CD4-positive, alpha-beta T cell (primary cell): ENCODE measurements around the gene VSNL1. TPM values are rescaled to one million over a fixed set of nuclear protein-coding genes. Genes with fewer than 3 reads are reported as not detected.

Source experiments
- ATAC-seq: fragments of 200-7000 bp; cut with Tn5 transposase; one replicate; pipeline ENCODE4 v1.10.0; 2022; ENCODE audit warnings: mild to moderate bottlenecking; ENCODE audit not compliant: poor library complexity
- CTCF ChIA-PET: fragments of 350-600 bp; sonication (Branson Sonifier 250); formaldehyde crosslinking; loops from one replicate; lab custom pipeline; 2021; ENCODE audit warnings: antibody characterized with exemption, inconsistent platforms; lab: Charles Lee
- POLR2A ChIA-PET: fragments of 350-600 bp; sonication (Branson Sonifier 250); formaldehyde crosslinking; loops from one replicate; lab custom pipeline; 2021; ENCODE audit warnings: antibody characterized with exemption, inconsistent platforms; lab: Charles Lee
- DNase-seq, 14 experiments: peaks; one replicate each; pipeline ENCODE4 v3.0.0-alpha.2; 2013 to 2020; ENCODE audit warnings: mixed read lengths in 2 of 14
- H3K27ac ChIP-seq, 2 donors: one replicate each; pipeline versions ENCODE4 v1.5.1 to v1.7.0; 2013; ENCODE audit warnings: low read length in 2 of 2, low read depth in 1 of 2, mild to moderate bottlenecking in 1 of 2
- H3K27me3 ChIP-seq, 2 experiments: 1 replicate in 1 of 2; 2 replicates in 1 of 2; pipeline versions ENCODE4 v1.6.1 to v1.7.0; 2013; ENCODE audit warnings: low read length in 2 of 2, control low read depth in 1 of 2, mild to moderate bottlenecking in 1 of 2, moderate library complexity in 1 of 2; ENCODE audit not compliant: insufficient read depth in 2 of 2, control insufficient read depth in 1 of 2
- H3K36me3 ChIP-seq: one replicate; pipeline ENCODE4 v1.6.1; 2013; ENCODE audit warnings: low read length, control low read depth; ENCODE audit not compliant: insufficient read depth
- H3K4me1 ChIP-seq: one replicate; pipeline ENCODE4 v1.6.1; 2013; ENCODE audit warnings: low read length, control low read depth; ENCODE audit not compliant: insufficient read depth
- H3K4me3 ChIP-seq: one replicate; pipeline ENCODE4 v1.5.1; 2013; ENCODE audit warnings: mild to moderate bottlenecking, low read length, moderate library complexity
- H3K9me3 ChIP-seq, 2 experiments: 1 replicate in 1 of 2; 2 replicates in 1 of 2; pipeline versions ENCODE4 v1.6.1 to v1.7.0; 2013; ENCODE audit warnings: low read length in 2 of 2, mild to moderate bottlenecking in 2 of 2, control low read depth in 1 of 2, moderate library complexity in 1 of 2; ENCODE audit not compliant: control insufficient read depth in 1 of 2, insufficient read depth in 1 of 2
- H3K27ac Mint-ChIP-seq: one replicate; pipeline ENCODE4 v1.8.0; 2020; ENCODE audit warnings: mixed read lengths
- H3K27me3 Mint-ChIP-seq: one replicate; pipeline ENCODE4 v1.8.0; 2021; ENCODE audit warnings: mixed read lengths
- H3K36me3 Mint-ChIP-seq: one replicate; pipeline ENCODE4 v1.8.0; 2021; ENCODE audit warnings: low read depth, mixed read lengths
- H3K4me1 Mint-ChIP-seq: one replicate; pipeline ENCODE4 v1.8.0; 2021; ENCODE audit warnings: low read depth, mixed read lengths
- H3K4me3 Mint-ChIP-seq: one replicate; pipeline ENCODE4 v1.8.0; 2020; ENCODE audit warnings: mild to moderate bottlenecking, mixed read lengths
- H3K9me3 Mint-ChIP-seq: one replicate; pipeline ENCODE4 v1.8.0; 2020; ENCODE audit warnings: mixed read lengths
- CTCF ChIP-seq: fragments of 200-600 bp; IDR thresholded peaks from one replicate; pipeline ENCODE4 v1.8.0; 2022; ENCODE audit warnings: antibody characterized with exemption, mild to moderate bottlenecking
- intact Hi-C, 2 experiments: fragments of 100-400 bp; cut with DNase I in 1 of 2; cut with micrococcal nuclease in 1 of 2; formaldehyde crosslinking; loops; one replicate each; pipeline versions ENCODE4 v1.15.1 to v1.9.0; 2023 to 2025; cut with DNase I, micrococcal nuclease
- total RNA-seq, 174 experiments: library from RNA in 2 of 174; stranded (reverse) in 2 of 174; gene quantifications; one replicate each; pipeline ENCODE4 v1.2.3 and lab custom pipeline; 2021 to 2026

Gene VSNL1
- total RNA-seq, 2 experiments from 2014 or later: not detected

GRCh38 chr2:17581831-17582230 lies 41.3 kb downstream of the VSNL1 start:
- CTCF ChIA-PET: no interaction called here
- no peak overlapping the region for H3K4me3 Mint-ChIP-seq
- no peak for TF ChIP-seq CTCF
- H3K27ac Mint-ChIP-seq: no peak overlapping the region
- H3K36me3 ChIP-seq: no peaks in the 10 kb centered on the region
- ATAC-seq: no peak
- no peaks in the 10 kb centered on the region for H3K27me3 ChIP-seq
- no peaks in the 10 kb centered on the region for H3K9me3 Mint-ChIP-seq
- no peak for DNase-seq
- no peak overlapping the region for H3K4me3 ChIP-seq
- POLR2A ChIA-PET: no interaction called here
- H3K27me3 Mint-ChIP-seq: peaks cover 5% of the 10 kb centered on the region
- H3K4me1 ChIP-seq: no peaks in the 10 kb centered on the region
- intact Hi-C loops: no loop called here
- H3K4me1 Mint-ChIP-seq: no peaks in the 10 kb centered on the region
- H3K9me3 ChIP-seq: no peaks in the 10 kb centered on the region
- H3K36me3 Mint-ChIP-seq: no peaks in the 10 kb centered on the region
- no peak overlapping the region for H3K27ac ChIP-seq

DNA sequence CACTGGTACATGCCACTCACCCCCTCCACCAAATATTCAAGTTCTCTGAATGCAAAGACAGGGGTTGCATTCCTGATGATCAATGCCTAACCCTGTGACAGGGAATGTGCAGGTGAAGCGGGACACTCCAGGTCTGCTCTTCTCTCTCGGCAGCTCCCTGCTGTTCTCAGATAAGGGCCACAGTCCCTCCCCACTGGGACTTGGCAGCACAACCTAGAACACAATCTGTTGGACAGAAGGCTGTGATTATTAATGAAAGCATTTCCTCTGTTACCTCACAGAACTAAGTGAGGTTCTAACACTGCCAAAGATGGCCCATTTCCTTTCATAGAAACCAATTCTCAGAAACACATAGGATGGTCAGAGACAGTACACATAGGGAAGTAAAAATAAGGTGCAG lies 42.7 kb downstream of the VSNL1 start:
- ATAC-seq (no peak), DNase-seq (no peak)
- no peak overlapping the region for H3K27ac ChIP-seq
- H3K9me3 ChIP-seq: no peaks in the 10 kb centered on the region
- CTCF ChIA-PET: no interaction called here
- H3K4me3 ChIP-seq: no peak overlapping the region
- no peaks in the 10 kb centered on the region for H3K4me1 Mint-ChIP-seq
- H3K27ac Mint-ChIP-seq: no peak overlapping the region
- no peak overlapping the region for H3K4me3 Mint-ChIP-seq
- POLR2A ChIA-PET: no interaction called here
- no peaks in the 10 kb centered on the region for H3K9me3 Mint-ChIP-seq
- no peak for TF ChIP-seq CTCF
- H3K36me3 Mint-ChIP-seq: no peaks in the 10 kb centered on the region
- no peaks in the 10 kb centered on the region for H3K4me1 ChIP-seq
- intact Hi-C loops: no loop called here
- H3K27me3 ChIP-seq: peaks cover 0 to under 1% of the 10 kb centered on the region in 2 experiments
- H3K27me3 Mint-ChIP-seq: peaks cover 9% of the 10 kb centered on the region
- no peaks in the 10 kb centered on the region for H3K36me3 ChIP-seq

GRCh38 chr2:17583646-17584045 lies 43.1 kb downstream of the VSNL1 start:
- DNase-seq (no peak), ATAC-seq (no peak)
- Mint-ChIP-seq H3K36me3 (no peaks in the 10 kb centered on the region), H3K4me3 (no peak overlapping the region), H3K27ac (no peak overlapping the region), H3K9me3 (no peaks in the 10 kb centered on the region), H3K4me1 (no peaks in the 10 kb centered on the region), H3K27me3 (peaks cover 12% of the 10 kb centered on the region)
- H3K27me3 ChIP-seq: peaks cover 0 to 4% of the 10 kb centered on the region in 2 experiments
- POLR2A ChIA-PET: no interaction called here
- H3K4me3 ChIP-seq: no peak overlapping the region
- CTCF ChIA-PET: no interaction called here
- H3K4me1 ChIP-seq: no peaks in the 10 kb centered on the region
- intact Hi-C loops: no loop called here
- H3K9me3 ChIP-seq: no peaks in the 10 kb centered on the region
- no peaks in the 10 kb centered on the region for H3K36me3 ChIP-seq
- no peak for TF ChIP-seq CTCF
- no peak overlapping the region for H3K27ac ChIP-seq
